A549 (cell line): ENCODE data around the gene ARHGAP23. TPM values are rescaled to one million over a fixed set of nuclear protein-coding genes. Genes with fewer than 3 reads are reported as not detected.

ENCODE experiments used
- ATAC-seq, 2 experiments: fragments of 200-7000 bp in 1 of 2; fragments of >200 bp in 1 of 2; cut with Nextera tagmentation in 1 of 2; cut with Tn5 transposase in 1 of 2; 3 replicates each; pipeline versions ENCODE4 v1.8.0 to v1.9.1; 2018 to 2020; ENCODE audit warnings: mild to moderate bottlenecking in 1 of 2, moderate library complexity in 1 of 2
- CTCF ChIA-PET: fragments of 300-600 bp; sonication (Branson Sonifier 250); formaldehyde crosslinking; extraction: SDS; loops from one replicate; lab custom pipeline; 2021; ENCODE audit warnings: antibody characterized with exemption, inconsistent platforms; lab: Yijun Ruan, JAX
- POLR2A ChIA-PET: fragments of 350-600 bp; formaldehyde crosslinking; extraction: SDS; loops from one replicate; lab custom pipeline; 2021; ENCODE audit warnings: antibody characterized with exemption, inconsistent platforms; lab: Yijun Ruan, JAX
- DNase-seq, 2 experiments: peaks; one replicate each; pipeline versions ENCODE4 v3.0.0 to v3.0.0-alpha.2; 2011 to 2016; ENCODE audit warnings: low read depth in 1 of 2, low spot score in 1 of 2
- FAIRE-seq: peaks from 2 replicates; lab custom pipeline; 2011; peaks lifted over from hg19 to GRCh38; lab: Jason Lieb, UNC
- H3K27ac ChIP-seq, 2 experiments: fragments of >200 bp; sonication (Bioruptor Twin); formaldehyde crosslinking; 3 replicates each; pipeline ENCODE4 v1.5.1; 2016 to 2017
- H3K4me1 ChIP-seq: fragments of >200 bp; sonication (Bioruptor Twin); formaldehyde crosslinking; 3 replicates; pipeline ENCODE4 v1.6.1; 2016
- H3K4me2 ChIP-seq: fragments of >200 bp; sonication (Bioruptor Twin); formaldehyde crosslinking; 3 replicates; pipeline ENCODE4 v1.6.1; 2016
- H3K4me3 ChIP-seq: fragments of >200 bp; sonication (Bioruptor Twin); formaldehyde crosslinking; 3 replicates; pipeline ENCODE4 v1.5.1; 2016
- H3K9me3 ChIP-seq: fragments of >200 bp; sonication (Bioruptor Twin); formaldehyde crosslinking; 3 replicates; pipeline ENCODE4 v1.6.1; 2016
- BCL3 ChIP-seq: fragments of >200 bp; sonication (Bioruptor Twin); formaldehyde crosslinking; IDR thresholded peaks from 3 replicates; pipeline ENCODE4 v1.6.1; 2016
- CBX8 ChIP-seq: fragments of 200-600 bp; sonication (generic); IDR thresholded peaks from 2 replicates; pipeline ENCODE4 v1.6.1; 2016
- E2F6 ChIP-seq: IDR thresholded peaks from 2 replicates; pipeline ENCODE4 v1.6.1; 2012; ENCODE audit warnings: low read depth, borderline replicate concordance
- EHF ChIP-seq: fragments of 250-450 bp; sonication (Bioruptor Pico); IDR thresholded peaks from 2 replicates; pipeline ENCODE4 v1.5.0; 2020; ENCODE audit warnings: mild to moderate bottlenecking
- EHMT2 ChIP-seq: fragments of 200-600 bp; sonication (generic); IDR thresholded peaks from 2 replicates; pipeline ENCODE4 v1.6.1; 2016; ENCODE audit warnings: antibody characterized with exemption, low read depth, mild to moderate bottlenecking, moderate library complexity
- ELK1 ChIP-seq: fragments of 150-350 bp; IDR thresholded peaks from 2 replicates; pipeline ENCODE4 v1.6.1; 2014; ENCODE audit warnings: low read depth, mild to moderate bottlenecking, low read length
- ESRRA ChIP-seq: fragments of 150-350 bp; IDR thresholded peaks from 2 replicates; pipeline ENCODE4 v1.6.1; 2014; ENCODE audit warnings: mild to moderate bottlenecking, low read length, borderline replicate concordance
- FOXS1 ChIP-seq: fragments of 250-450 bp; sonication (Bioruptor Pico); IDR thresholded peaks from 2 replicates; pipeline ENCODE4 v1.5.0; 2020; ENCODE audit warnings: mild to moderate bottlenecking, moderate library complexity
- HES2 ChIP-seq: fragments of >200 bp; sonication (Bioruptor Twin); formaldehyde crosslinking; IDR thresholded peaks from 2 replicates; pipeline ENCODE4 v1.6.1; 2016
- HOXB13 ChIP-seq: fragments of 250-450 bp; sonication (Bioruptor Pico); IDR thresholded peaks from 2 replicates; pipeline ENCODE4 v1.5.0; 2020; ENCODE audit warnings: low read depth, mild to moderate bottlenecking, moderate library complexity
- MAFK ChIP-seq: fragments of 450-650 bp; IDR thresholded peaks from 2 replicates; pipeline ENCODE4 v1.6.1; 2014; ENCODE audit not compliant: partially characterized antibody
- MAZ ChIP-seq: fragments of 150-350 bp; IDR thresholded peaks from 2 replicates; pipeline ENCODE4 v1.6.1; 2014; ENCODE audit warnings: antibody characterized with exemption, low read depth, low read length, borderline replicate concordance
- MYC ChIP-seq: IDR thresholded peaks from 2 replicates; pipeline ENCODE4 v1.6.1; 2012; ENCODE audit warnings: mild to moderate bottlenecking, inconsistent platforms, low read length, improper control_type of control experiment, borderline replicate concordance
- NPAS2 ChIP-seq: fragments of 250-450 bp; sonication (Bioruptor Pico); IDR thresholded peaks from 2 replicates; pipeline ENCODE4 v1.8.0; 2022; ENCODE audit warnings: mild to moderate bottlenecking, moderate library complexity, borderline replicate concordance
- NR3C1 ChIP-seq: fragments of >200 bp; sonication (Bioruptor Twin); formaldehyde crosslinking; IDR thresholded peaks from 3 replicates; pipeline ENCODE4 v1.6.1; 2017
- PBX3 ChIP-seq: IDR thresholded peaks from 2 replicates; pipeline ENCODE4 v1.6.1; 2012
- RARB ChIP-seq: fragments of 250-450 bp; sonication (Bioruptor Pico); IDR thresholded peaks from 2 replicates; pipeline ENCODE4 v1.8.0; 2021; ENCODE audit warnings: mild to moderate bottlenecking, moderate library complexity
- RFX5 ChIP-seq: fragments of 450-650 bp; IDR thresholded peaks from 2 replicates; pipeline ENCODE4 v1.7.1; 2014; ENCODE audit warnings: antibody characterized with exemption, mild to moderate bottlenecking, moderate library complexity
- RNF2 ChIP-seq: fragments of 200-600 bp; sonication (generic); IDR thresholded peaks from 2 replicates; pipeline ENCODE4 v1.6.1; 2016; ENCODE audit warnings: low read depth, mild to moderate bottlenecking, antibody characterized with exemption, moderate library complexity, borderline replicate concordance
- USF2 ChIP-seq: fragments of 450-650 bp; IDR thresholded peaks from 2 replicates; pipeline ENCODE4 v1.6.1; 2014; ENCODE audit warnings: antibody characterized with exemption
- ZFP36 ChIP-seq: fragments of 450-650 bp; IDR thresholded peaks from 2 replicates; pipeline ENCODE4 v1.6.1; 2014; ENCODE audit warnings: borderline replicate concordance; ENCODE audit not compliant: partially characterized antibody
- ZNF302 ChIP-seq: fragments of 250-450 bp; sonication (Bioruptor Pico); IDR thresholded peaks from 2 replicates; pipeline ENCODE4 v1.9.0; 2021; ENCODE audit warnings: inconsistent platforms, mild to moderate bottlenecking, moderate library complexity
- WGBS: methylation state at CpG from one replicate; pipeline ENCODE4 v1.1.6; 2017; ENCODE audit errors: missing lambda C conversion rate; 5-methylcytosine and 5-hydroxymethylcytosine counted together
- polyA plus RNA-seq, 4 experiments: library from polyadenylated mRNA; depleted of rRNA in 3 of 4; stranded (reverse); fragments of >200 nt; fragmentation: RNase III in 1 of 4; extraction: RNeasy Plus Mini Kit Qiagen cat#74134 plus additional on column Dnase treatment in 1 of 4; gene quantifications; 2 replicates in 3 of 4; 3 replicates in 1 of 4; pipeline ENCODE4 v1.2.3, GENCODE V29; 2011 to 2017

The ARHGAP23 gene
- polyA plus RNA-seq, 2 of the 4 experiments (the other 2 are of a cell fraction) = 4.8 to 32.6 TPM

GRCh38 chr17:38439436-38439835, 11.2 kb downstream of the ARHGAP23 start:
- peaks cover 8% of the 10 kb centered on the region; the same call in 2 of the 3 replicates for H3K4me1 ChIP-seq
- ChIA-PET POLR2A (no interaction called here), CTCF (interaction anchor here (0.6 to 12.9 kb wide), 12 partner anchors 10 to 224 kb away, joined by 3 to 173 read pairs (median 8); partner anchors contain the start of gene SRCIN1)
- H3K4me3 ChIP-seq = no peak overlapping the region
- no peak overlapping the region for H3K27ac ChIP-seq
- FAIRE-seq (no peak), ATAC-seq (no peak), DNase-seq (no peak)
- TF ChIP-seq NR3C1 (no peak), MAZ (no peak), ZFP36 (no peak), ELK1 (no peak)
- WGBS = 95% methylated on average over 5 of the region's 5 CpGs
- no peak overlapping the region for H3K4me2 ChIP-seq
- no peaks in the 10 kb centered on the region for H3K9me3 ChIP-seq

- ATAC-seq (no peak), FAIRE-seq (no peak), DNase-seq (no peak)
- Histone ChIP-seq H3K4me1 (peaks cover 10% of the 10 kb centered on the region; the same call in 2 of the 3 replicates), H3K9me3 (no peaks in the 10 kb centered on the region), H3K4me3 (no peak overlapping the region), H3K27ac (no peak overlapping the region), H3K4me2 (no peak overlapping the region)
- 83% methylated on average over 15 of the region's 16 CpGs for WGBS
- POLR2A ChIA-PET = no interaction called here
- TF ChIP-seq MYC (no peak), ZNF302 (no peak), ESRRA (no peak), CBX8 (no peak), HES2 (no peak), E2F6 (no peak), USF2 (no peak), RFX5 (no peak), HOXB13 (CRISPR knock-in tag) (no peak), FOXS1 (CRISPR knock-in tag) (no peak), RNF2 (no peak), EHMT2 (no peak), PBX3 (no peak), BCL3 (no peak), EHF (CRISPR knock-in tag) (no peak), NPAS2 (no peak), RARB (no peak), MAFK (no peak)
- TF ChIP-seq, all 56 proteins: peak for 0
- CTCF ChIA-PET = interaction anchor here (0.6 to 12.9 kb wide), 13 partner anchors 9 to 226 kb away, joined by 3 to 173 read pairs (median 5); no protein-coding TSS in a partner anchor
These were observed 12.5 kb downstream of the ARHGAP23 start for GRCh38 chr17:38440614-38441397.
